HepG2 (cell line): ENCODE data around the gene PDZD2. TPM values are rescaled to one million over a fixed set of nuclear protein-coding genes. Genes with fewer than 3 reads are reported as not detected.

ENCODE experiments used
- ATF7 ChIP-seq, 2 experiments: fragments of 450-650 bp in 1 of 2; sonication (generic) in 1 of 2; formaldehyde crosslinking in 1 of 2; IDR thresholded peaks; 2 replicates each; pipeline versions ENCODE4 v1.4.0 to v1.6.1; 2016 to 2020; ENCODE audit warnings: antibody characterized with exemption in 1 of 2, mild to moderate bottlenecking in 1 of 2, missing genetic modification reagents in 1 of 2
- CBX1 ChIP-seq: IDR thresholded peaks from one replicate; pipeline ENCODE4 v1.6.1; 2016; ENCODE audit warnings: antibody characterized with exemption, low read depth
- FOXK1 ChIP-seq: sonication (generic); formaldehyde crosslinking; IDR thresholded peaks from 2 replicates; pipeline ENCODE4 v1.4.0; 2020; ENCODE audit warnings: low read depth, missing genetic modification reagents, borderline replicate concordance
- HDAC1 ChIP-seq: sonication (generic); formaldehyde crosslinking; IDR thresholded peaks from 2 replicates; pipeline ENCODE4 v1.5.1; 2020; ENCODE audit warnings: mild to moderate bottlenecking, missing genetic modification reagents
- HNF4G ChIP-seq, 2 experiments: sonication (generic) in 1 of 2; formaldehyde crosslinking in 1 of 2; IDR thresholded peaks; 2 replicates each; pipeline versions ENCODE4 v1.4.0 to v1.6.1; 2011 to 2020; ENCODE audit warnings: borderline replicate concordance in 2 of 2, low read depth in 2 of 2, mild to moderate bottlenecking in 2 of 2, low read length in 1 of 2, missing genetic modification reagents in 1 of 2, moderate library complexity in 1 of 2
- NBN ChIP-seq: fragments of 450-650 bp; conservative IDR thresholded peaks from 2 replicates; pipeline ENCODE4 v1.6.1; 2017
- NCOA5 ChIP-seq: sonication (generic); formaldehyde crosslinking; IDR thresholded peaks from 2 replicates; pipeline ENCODE4 v1.4.0; 2020; ENCODE audit warnings: missing genetic modification reagents
- NR2F2 ChIP-seq: IDR thresholded peaks from 2 replicates; pipeline ENCODE4 v1.6.1; 2012; ENCODE audit warnings: low read depth, inconsistent platforms, borderline replicate concordance
- PAXIP1 ChIP-seq: sonication (generic); formaldehyde crosslinking; conservative IDR thresholded peaks from 2 replicates; pipeline ENCODE4 v1.4.0; 2020; ENCODE audit warnings: mild to moderate bottlenecking, missing genetic modification reagents, moderate library complexity
- REL ChIP-seq: sonication (generic); formaldehyde crosslinking; conservative IDR thresholded peaks from 2 replicates; pipeline ENCODE4 v1.8.0; 2022; ENCODE audit warnings: mild to moderate bottlenecking, missing genetic modification reagents, moderate library complexity
- SALL1 ChIP-seq: sonication (generic); formaldehyde crosslinking; IDR thresholded peaks from 2 replicates; pipeline ENCODE4 v1.8.0; 2022; ENCODE audit warnings: mild to moderate bottlenecking, missing genetic modification reagents
- TEAD2 ChIP-seq: sonication (generic); formaldehyde crosslinking; IDR thresholded peaks from 2 replicates; pipeline ENCODE4 v1.9.0; 2021; ENCODE audit warnings: missing genetic modification reagents
- ZFAT ChIP-seq: sonication (generic); formaldehyde crosslinking; conservative IDR thresholded peaks from 2 replicates; pipeline ENCODE4 v1.8.1; 2023; ENCODE audit warnings: missing genetic modification reagents, inconsistent platforms
- ZNF256 ChIP-seq: sonication (generic); formaldehyde crosslinking; conservative IDR thresholded peaks from 2 replicates; pipeline ENCODE4 v1.4.0; 2020; ENCODE audit warnings: missing genetic modification reagents
- ZNF333 ChIP-seq: sonication (generic); formaldehyde crosslinking; IDR thresholded peaks from 2 replicates; pipeline ENCODE4 v1.4.0; 2020; ENCODE audit warnings: mild to moderate bottlenecking, missing genetic modification reagents, borderline replicate concordance
- polyA plus RNA-seq, 8 experiments: library from polyadenylated mRNA; depleted of rRNA in 3 of 8; stranded (reverse) in 7 of 8; unstranded in 1 of 8; fragments of >200 nt; fragmentation: Illumina TruSeq in 4 of 8; extraction: Trizol in 4 of 8; gene quantifications; 2 replicates each; pipeline versions ENCODE4 v1.2.1 to v1.2.3, GENCODE V29; 2011 to 2016; ENCODE audit warnings: low read depth in 4 of 8, missing spikeins in 1 of 8, mixed read lengths in 1 of 8; ENCODE audit not compliant: insufficient read depth in 1 of 8
- total RNA-seq, 5 experiments: library from RNA; depleted of rRNA; stranded (reverse); fragments of >200 nt; fragmentation: Illumina TruSeq; extraction: Trizol; gene quantifications; 2 replicates each; pipeline ENCODE4 v1.2.3, GENCODE V29; 2016; ENCODE audit warnings: low read depth in 1 of 5
- TF ChIP-seq, protein P1 (sequence below): sonication (generic); formaldehyde crosslinking; IDR thresholded peaks from 2 replicates; pipeline ENCODE4 v1.4.0; 2020; ENCODE audit warnings: missing genetic modification reagents, borderline replicate concordance
- TF ChIP-seq, protein P2 (sequence below): sonication (generic); formaldehyde crosslinking; IDR thresholded peaks from 2 replicates; pipeline ENCODE4 v1.9.0; 2022; ENCODE audit warnings: low read depth, missing genetic modification reagents
- TF ChIP-seq, protein P3 (sequence below): sonication (generic); formaldehyde crosslinking; IDR thresholded peaks from 2 replicates; pipeline ENCODE4 v1.5.0; 2020; ENCODE audit warnings: missing genetic modification reagents

Gene PDZD2
- total and polyA plus RNA-seq, 2 of the 13 experiments (the other 11 are each of a cell fraction or from before 2014, with no cell fraction given): 0.04 TPM; not detected in 1

DNA sequence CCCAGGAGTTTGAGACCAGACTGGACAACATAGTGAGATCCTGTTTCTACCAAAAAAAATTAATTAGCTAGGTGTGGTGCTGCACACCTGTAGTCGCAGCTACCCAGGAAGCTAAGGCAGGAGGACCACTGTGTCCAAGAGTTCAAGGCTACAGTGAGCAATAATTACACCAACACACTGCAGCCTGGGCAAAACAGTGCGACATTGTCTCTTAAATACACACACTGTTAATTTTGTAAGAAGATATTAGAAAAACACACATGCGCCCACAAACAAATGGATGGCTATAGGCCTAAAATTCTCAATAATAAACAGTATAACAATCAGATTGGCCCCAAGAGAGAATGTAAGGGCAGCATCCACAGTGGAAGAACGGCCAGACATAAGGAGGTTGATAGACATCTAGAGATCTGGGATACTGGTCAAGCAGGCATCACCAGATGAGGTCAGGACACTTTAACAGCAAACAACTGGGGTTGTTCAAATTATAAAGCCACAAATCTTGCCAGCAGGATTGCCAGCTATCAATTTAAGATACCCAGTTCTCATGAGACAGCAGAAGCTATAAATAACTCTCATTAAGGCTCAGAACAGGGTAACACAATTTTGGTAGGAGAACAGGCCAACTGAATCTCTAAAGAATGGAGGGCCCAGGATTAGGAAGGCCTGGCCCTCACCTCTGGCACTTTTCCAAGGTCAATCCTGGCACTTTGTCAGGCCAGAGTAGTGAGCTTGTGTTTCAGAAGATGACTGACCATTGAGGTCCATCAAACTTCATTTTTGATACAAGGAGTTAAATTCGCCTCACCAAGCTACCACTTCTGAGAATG, 505.7 kb downstream of the PDZD2 start (continued):
- peak; percentile 36; the same call in 1 of the 2 replicates for TF ChIP-seq PAXIP1 (CRISPR knock-in tag)
- TF ChIP-seq NCOA5 (CRISPR knock-in tag): no peak
- TF ChIP-seq NR2F2: no peak
- no peak for TF ChIP-seq NBN
- TF ChIP-seq, protein P1, sequence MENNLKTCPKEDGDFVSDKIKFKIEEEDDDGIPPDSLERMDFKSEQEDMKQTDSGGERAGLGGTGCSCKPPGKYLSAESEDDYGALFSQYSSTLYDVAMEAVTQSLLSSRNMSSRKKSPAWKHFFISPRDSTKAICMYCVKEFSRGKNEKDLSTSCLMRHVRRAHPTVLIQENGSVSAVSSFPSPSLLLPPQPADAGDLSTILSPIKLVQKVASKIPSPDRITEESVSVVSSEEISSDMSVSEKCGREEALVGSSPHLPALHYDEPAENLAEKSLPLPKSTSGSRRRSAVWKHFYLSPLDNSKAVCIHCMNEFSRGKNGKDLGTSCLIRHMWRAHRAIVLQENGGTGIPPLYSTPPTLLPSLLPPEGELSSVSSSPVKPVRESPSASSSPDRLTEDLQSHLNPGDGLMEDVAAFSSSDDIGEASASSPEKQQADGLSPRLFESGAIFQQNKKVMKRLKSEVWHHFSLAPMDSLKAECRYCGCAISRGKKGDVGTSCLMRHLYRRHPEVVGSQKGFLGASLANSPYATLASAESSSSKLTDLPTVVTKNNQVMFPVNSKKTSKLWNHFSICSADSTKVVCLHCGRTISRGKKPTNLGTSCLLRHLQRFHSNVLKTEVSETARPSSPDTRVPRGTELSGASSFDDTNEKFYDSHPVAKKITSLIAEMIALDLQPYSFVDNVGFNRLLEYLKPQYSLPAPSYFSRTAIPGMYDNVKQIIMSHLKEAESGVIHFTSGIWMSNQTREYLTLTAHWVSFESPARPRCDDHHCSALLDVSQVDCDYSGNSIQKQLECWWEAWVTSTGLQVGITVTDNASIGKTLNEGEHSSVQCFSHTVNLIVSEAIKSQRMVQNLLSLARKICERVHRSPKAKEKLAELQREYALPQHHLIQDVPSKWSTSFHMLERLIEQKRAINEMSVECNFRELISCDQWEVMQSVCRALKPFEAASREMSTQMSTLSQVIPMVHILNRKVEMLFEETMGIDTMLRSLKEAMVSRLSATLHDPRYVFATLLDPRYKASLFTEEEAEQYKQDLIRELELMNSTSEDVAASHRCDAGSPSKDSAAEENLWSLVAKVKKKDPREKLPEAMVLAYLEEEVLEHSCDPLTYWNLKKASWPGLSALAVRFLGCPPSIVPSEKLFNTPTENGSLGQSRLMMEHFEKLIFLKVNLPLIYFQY (CRISPR knock-in tag): no peak
- no peak for TF ChIP-seq FOXK1 (CRISPR knock-in tag)
- TF ChIP-seq, protein P2, sequence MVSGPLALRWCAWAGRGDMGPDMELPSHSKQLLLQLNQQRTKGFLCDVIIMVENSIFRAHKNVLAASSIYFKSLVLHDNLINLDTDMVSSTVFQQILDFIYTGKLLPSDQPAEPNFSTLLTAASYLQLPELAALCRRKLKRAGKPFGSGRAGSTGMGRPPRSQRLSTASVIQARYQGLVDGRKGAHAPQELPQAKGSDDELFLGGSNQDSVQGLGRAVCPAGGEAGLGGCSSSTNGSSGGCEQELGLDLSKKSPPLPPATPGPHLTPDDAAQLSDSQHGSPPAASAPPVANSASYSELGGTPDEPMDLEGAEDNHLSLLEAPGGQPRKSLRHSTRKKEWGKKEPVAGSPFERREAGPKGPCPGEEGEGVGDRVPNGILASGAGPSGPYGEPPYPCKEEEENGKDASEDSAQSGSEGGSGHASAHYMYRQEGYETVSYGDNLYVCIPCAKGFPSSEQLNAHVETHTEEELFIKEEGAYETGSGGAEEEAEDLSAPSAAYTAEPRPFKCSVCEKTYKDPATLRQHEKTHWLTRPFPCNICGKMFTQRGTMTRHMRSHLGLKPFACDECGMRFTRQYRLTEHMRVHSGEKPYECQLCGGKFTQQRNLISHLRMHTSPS (CRISPR knock-in tag): no peak
- no peak for TF ChIP-seq TEAD2 (CRISPR knock-in tag)
- TF ChIP-seq, protein P3, sequence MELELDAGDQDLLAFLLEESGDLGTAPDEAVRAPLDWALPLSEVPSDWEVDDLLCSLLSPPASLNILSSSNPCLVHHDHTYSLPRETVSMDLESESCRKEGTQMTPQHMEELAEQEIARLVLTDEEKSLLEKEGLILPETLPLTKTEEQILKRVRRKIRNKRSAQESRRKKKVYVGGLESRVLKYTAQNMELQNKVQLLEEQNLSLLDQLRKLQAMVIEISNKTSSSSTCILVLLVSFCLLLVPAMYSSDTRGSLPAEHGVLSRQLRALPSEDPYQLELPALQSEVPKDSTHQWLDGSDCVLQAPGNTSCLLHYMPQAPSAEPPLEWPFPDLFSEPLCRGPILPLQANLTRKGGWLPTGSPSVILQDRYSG (CRISPR knock-in tag): no peak
- no peak for TF ChIP-seq HNF4G (IDR thresholded peaks at IDR 0.05; ENCODE audit: borderline replicate concordance, low read depth, low read length)
- no peak for TF ChIP-seq HNF4G (CRISPR knock-in tag; IDR thresholded peaks at IDR 0.05; ENCODE audit: borderline replicate concordance, low read depth)
- peak; percentile 36; the same call in 1 of the 2 replicates for TF ChIP-seq SALL1
- no peak for TF ChIP-seq ZNF333 (CRISPR knock-in tag)
- no peak for TF ChIP-seq CBX1
- no peak for TF ChIP-seq ATF7 (IDR thresholded peaks at IDR 0.05)
- no peak for TF ChIP-seq ATF7 (CRISPR knock-in tag; IDR thresholded peaks at IDR 0.05)
- no peak for TF ChIP-seq REL (CRISPR knock-in tag)
- TF ChIP-seq ZNF256 (CRISPR knock-in tag): no peak
- no peak for TF ChIP-seq ZFAT
- TF ChIP-seq HDAC1: no peak
